Stimulated activated CD4-positive, alpha-beta T cell treated with anti-CD3 and anti-CD28 coated beads, Interleukin-12 subunit alpha, Interleukin-12 subunit beta, amount 100 ng/mL, for 4 hours (primary cell): ENCODE results near the gene GHR.

Source experiments
- DNase-seq: peaks from one replicate; pipeline ENCODE4 v3.0.0-alpha.2; 2020

Gene GHR

GRCh38 chr5:42467572-42467971, 44.3 kb downstream of the GHR start:
- DNase-seq = no peak

GRCh38 chr5:42467981-42468524, 44.8 kb downstream of the GHR start:
- no peak for DNase-seq

GRCh38 chr5:42483472-42484154, 60.4 kb downstream of the GHR start:
- no peak for DNase-seq

- DNase-seq = no peak
Measured at GRCh38 chr5:42487077-42487476, 63.8 kb downstream of the GHR start.

- DNase-seq = no peak
Measured at GRCh38 chr5:42487821-42488220, 64.6 kb downstream of the GHR start.

- DNase-seq = no peak
Measured at GRCh38 chr5:42490831-42491230, 67.6 kb downstream of the GHR start.

- no peak for DNase-seq
Measured at GRCh38 chr5:42491699-42492098, 68.5 kb downstream of the GHR start.

- DNase-seq = no peak
Measured at GRCh38 chr5:42492974-42493373, 69.7 kb downstream of the GHR start.

GRCh38 chr5:42494414-42494813, 71.2 kb downstream of the GHR start:
- DNase-seq = no peak

GRCh38 chr5:42495914-42496313, 72.7 kb downstream of the GHR start:
- no peak for DNase-seq

GRCh38 chr5:42496397-42497156, 73.3 kb downstream of the GHR start:
- no peak for DNase-seq

- DNase-seq = no peak
Measured at GRCh38 chr5:42498000-42498399, 74.8 kb downstream of the GHR start.

GRCh38 chr5:42499016-42499415, 75.8 kb downstream of the GHR start:
- no peak for DNase-seq

- no peak for DNase-seq
Measured at GRCh38 chr5:42500003-42500599, 76.9 kb downstream of the GHR start.

GRCh38 chr5:42502613-42503470, 79.6 kb downstream of the GHR start:
- DNase-seq = no peak

GRCh38 chr5:42506662-42507061, 83.4 kb downstream of the GHR start:
- DNase-seq = no peak

- no peak for DNase-seq
Measured at GRCh38 chr5:42507451-42508097, 84.3 kb downstream of the GHR start.

GRCh38 chr5:42513246-42513645, 90.0 kb downstream of the GHR start:
- DNase-seq = no peak

GRCh38 chr5:42514754-42515153, 91.5 kb downstream of the GHR start:
- DNase-seq = no peak

GRCh38 chr5:42515504-42515903, 92.3 kb downstream of the GHR start:
- no peak for DNase-seq

- no peak for DNase-seq
Measured at GRCh38 chr5:42516282-42517042, 93.2 kb downstream of the GHR start.

- DNase-seq = no peak
Measured at GRCh38 chr5:42517164-42517563, 93.9 kb downstream of the GHR start.
